Heart right ventricle (tissue), 16 donors: ENCODE data around the gene TRIM45. TPM values are rescaled to one million over a fixed set of nuclear protein-coding genes. Genes with fewer than 3 reads are reported as not detected.

Experiments used
- ATAC-seq, 8 donors: fragments of 200-7000 bp; cut with Tn5 transposase; one replicate each; pipeline ENCODE4 v1.9.1; 2020; ENCODE audit warnings: mild to moderate bottlenecking in 8 of 8, moderate library complexity in 8 of 8, moderate number of reproducible peaks in 1 of 8
- DNase-seq, 2 donors: peaks; one replicate each; pipeline ENCODE4 v3.0.0-alpha.2; 2020
- H3K27ac ChIP-seq, 10 donors: fragments of 200-600 bp; sonication (generic) in 2 of 10; one replicate each; pipeline versions ENCODE4 v1.5.0 to v1.8.0; 2020 to 2022; ENCODE audit warnings: mild to moderate bottlenecking in 3 of 10
- H3K27me3 ChIP-seq, 7 donors: fragments of 200-600 bp; one replicate each; pipeline ENCODE4 v1.8.0; 2021 to 2022; ENCODE audit warnings: mild to moderate bottlenecking in 2 of 7
- H3K36me3 ChIP-seq, 9 donors: fragments of 200-600 bp; sonication (generic) in 1 of 9; one replicate each; pipeline versions ENCODE4 v1.5.0 to v1.8.0; 2020 to 2022; ENCODE audit warnings: mild to moderate bottlenecking in 2 of 9
- H3K4me1 ChIP-seq, 9 donors: fragments of 200-600 bp; sonication (generic) in 1 of 9; one replicate each; pipeline versions ENCODE4 v1.5.0 to v1.8.0; 2020 to 2022; ENCODE audit warnings: mild to moderate bottlenecking in 4 of 9
- H3K4me3 ChIP-seq, 10 donors: fragments of 200-600 bp; sonication (generic) in 2 of 10; one replicate each; pipeline versions ENCODE4 v1.5.0 to v1.8.0; 2020 to 2022; ENCODE audit warnings: mild to moderate bottlenecking in 7 of 10, moderate library complexity in 2 of 10
- H3K9me3 ChIP-seq, 11 donors: fragments of 200-600 bp in 10 of 11; sonication (generic) in 2 of 11; one replicate each; pipeline versions ENCODE4 v1.5.0 to v1.8.0; 2013 to 2022; ENCODE audit warnings: mild to moderate bottlenecking in 2 of 11, control low read depth in 1 of 11, moderate library complexity in 1 of 11
- CTCF ChIP-seq, 9 donors: fragments of 200-600 bp; sonication (generic) in 2 of 9; IDR thresholded peaks; one replicate each; pipeline versions ENCODE4 v1.5.0 to v1.8.0; 2021 to 2022; ENCODE audit warnings: antibody characterized with exemption in 9 of 9, mild to moderate bottlenecking in 5 of 9, moderate library complexity in 1 of 9
- WGBS, 2 donors: extraction: QIAGEN DNeasy Blood & Tissue Kit; methylation state at CpG; one replicate each; pipeline ENCODE4 v1.1.7; 2013; ENCODE audit warnings: inconsistent platforms in 1 of 2; 5-methylcytosine and 5-hydroxymethylcytosine counted together
- intact Hi-C, 10 donors: fragments of 100-400 bp; cut with DNase I; formaldehyde crosslinking; loops; one replicate each; pipeline versions ENCODE4 v1.11.1 to v1.14.2; 2022
- microRNA-seq, 2 donors: library from miRNA; unstranded; fragments of <30 nt; microRNA quantifications; one replicate each; pipeline ENCODE4 v1.2.0, GENCODE V29; 2021
- polyA plus RNA-seq, 2 donors: library from polyadenylated mRNA; stranded (reverse); fragments of 200-250 nt; gene quantifications; one replicate each; pipeline ENCODE4 v1.2.3, GENCODE V29; 2013
- total RNA-seq, 10 donors: library from RNA; stranded (reverse); fragmentation: NEBNext Ultra II Directional in 3 of 10; extraction: Animal tissue kit (Norgen Biotek cat#: 25700) in 3 of 10; gene quantifications; one replicate each; pipeline versions ENCODE4 v1.2.1 to v1.2.4, GENCODE V29; 2021 to 2023
- donor health status: Arrhythmogenic right ventricular cardiomyopathy.
- donor health status: ischemic (EF 13 %, LVEDD 7.1; RV severe dilation, severe dysfunction).
- donor health status: healthy with polysubstance abuse.
- donor health status: DM: no; HTN: yes; CAD: no.
- donor health status: DM: no; HTN: no; CAD: no.
- donor health status: ischemic (EF 25% LVEDD 6.9; RV normal size, moderate dysfunction).
- donor health status: ischemic (EF 25% LVEDD 5.7; RV mildly dilated, moderate dysfunction).
- donor health status: healthy.
- donor health status: DM: yes; HTN: yes; CAD: no.
- donor health status: Ischemic cardiomyopathy.
- donor health status: ischemic (EF 35%, LVEDD 5.7; RV mildly dilated, moderate dysfunction).
- donor health status: nonischemic (EF 11% LVEDD 7.7; RV severe dilation, severe dysfunction).
- donor health status: DM: yes; HTN: yes; CAD: no.
- donor health status: PGD.
- donor health status: ischemic (EF 29% LVEDD 5.4; RV normal size, mild dysfunction).
- donor health status: nonischemic (EF 23%, LVEDD 6.1; RV moderate dilation, normal function).

The TRIM45 gene
- total and polyA plus RNA-seq, 12 donors, result 1.3 to 21.6 (median 14.7) TPM

- DNase-seq (no peak), ATAC-seq (no peak)
- intact Hi-C loops, result loop anchor here (1.0 to 10.0 kb wide), 10 partner anchors 54 to 689 kb away; partner anchors contain the start of gene TRIM45 (in 3 of the 10)
- no peak for TF ChIP-seq CTCF (IDR thresholded peaks at IDR 0.05)
- H3K27ac ChIP-seq, result no peak overlapping the region
- no peaks in the 10 kb centered on the region for H3K9me3 ChIP-seq
- 93 to 95% methylated on average over 5 of the region's 5 CpGs for WGBS, 2 donors
- H3K27me3 ChIP-seq, result no peaks in the 10 kb centered on the region
- H3K4me3 ChIP-seq, result no peak overlapping the region
- H3K36me3 ChIP-seq, result peaks cover 0 to 37% (median 0%) of the 10 kb centered on the region in 9 donors
- H3K4me1 ChIP-seq, result no peaks in the 10 kb centered on the region
These were observed 53.0 kb downstream of the TRIM45 start for GRCh38 chr1:117068580-117068979.

GRCh38 chr1:117067533-117068370, 53.8 kb downstream of the TRIM45 start:
- Histone ChIP-seq H3K36me3 (peaks cover 0 to 41% (median 0%) of the 10 kb centered on the region in 9 donors), H3K4me3 (no peak overlapping the region), H3K27me3 (no peaks in the 10 kb centered on the region), H3K27ac (no peak overlapping the region), H3K4me1 (no peaks in the 10 kb centered on the region), H3K9me3 (no peaks in the 10 kb centered on the region)
- intact Hi-C loops, result loop anchor here (1.0 to 10.0 kb wide), 10 partner anchors 55 to 690 kb away; partner anchors contain the start of gene TRIM45 (in 3 of the 10)
- WGBS, 2 donors, result 64 to 65% methylated on average over 6 of the region's 6 CpGs
- TF ChIP-seq CTCF (IDR thresholded peaks at IDR 0.05), result peak; percentile 47 to 86 (median 80)
- DNase-seq, result peak in 1 of 2 donors; percentile 44
- peak; percentile 84 to 92 (median 88) for ATAC-seq

GRCh38 chr1:117066367-117066766, 55.2 kb downstream of the TRIM45 start:
- 64 to 73% methylated on average over 6 of the region's 6 CpGs for WGBS, 2 donors
- Histone ChIP-seq H3K9me3 (no peaks in the 10 kb centered on the region), H3K4me3 (no peak overlapping the region), H3K27me3 (no peaks in the 10 kb centered on the region), H3K4me1 (peaks cover 0 to 6% (median 0%) of the 10 kb centered on the region in 9 donors), H3K36me3 (peaks cover 0 to 46% (median 0%) of the 10 kb centered on the region in 9 donors), H3K27ac (no peak overlapping the region)
- no peak for ATAC-seq
- intact Hi-C loops, result loop anchor here in 8 of 10 donors (2.0 to 10.0 kb wide), 8 partner anchors 56 to 691 kb away; partner anchors contain the start of gene TRIM45 (in 3 of the 8)
- DNase-seq, result no peak
- TF ChIP-seq CTCF (IDR thresholded peaks at IDR 0.05), result no peak

- no peak overlapping the region for H3K27ac ChIP-seq
- H3K27me3 ChIP-seq, result no peaks in the 10 kb centered on the region
- H3K4me3 ChIP-seq, result no peak overlapping the region
- no peaks in the 10 kb centered on the region for H3K9me3 ChIP-seq
- 87% methylated on average over 2 of the region's 2 CpGs for whole genome bisulfite sequencing, 2 donors
- ATAC-seq (no peak), DNase-seq (no peak)
- TF ChIP-seq CTCF (IDR thresholded peaks at IDR 0.05), result no peak
- peaks cover 0 to 40% (median 0%) of the 10 kb centered on the region in 9 donors for H3K36me3 ChIP-seq
- peaks cover 0 to 25% (median 9%) of the 10 kb centered on the region in 9 donors for H3K4me1 ChIP-seq
- intact Hi-C loops, result loop anchor here in 3 of 10 donors (10.0 kb wide), 2 partner anchors 63 to 693 kb away; partner anchors contain the start of gene TRIM45 (in 1 of the 3)
These were observed 59.5 kb downstream of the TRIM45 start for GRCh38 chr1:117061986-117062415.

Small RNA genes within 50 kb of the gene (microRNA-seq; reads per million reads assigned to microRNA genes)
- 5.1 to 5.4 reads per million in 2 donors for gene MIR942

Other genes with a start within 250 kb of the TRIM45 start
- 100 to 1,000 TPM in 8 of 10 donors, 10 to 100 TPM in 2; 76.8 to 318 (median 178) TPM for gene PTGFRN, start 211.8 kb downstream of the TRIM45 start, total RNA-seq
- gene PTGFRN, start 211.8 kb downstream of the TRIM45 start, polyA plus RNA-seq, result 10 to 100 TPM; 21.2 to 84.4 TPM
- gene CD101, start 120.0 kb downstream of the TRIM45 start, total RNA-seq, result 1 to 10 TPM in 6 of 10 donors, under 1 TPM in 4; 0.30 to 2.3 (median 1.1) TPM
- gene CD101, start 120.0 kb downstream of the TRIM45 start, polyA plus RNA-seq, result 1 to 10 TPM in 1 of 2 donors, under 1 TPM in 1; 0.90 to 2.0 TPM
- gene TTF2, start 61.4 kb downstream of the TRIM45 start, total RNA-seq, result 10 to 100 TPM in 5 of 10 donors, 1 to 10 TPM in 5; 5.0 to 19.0 (median 10.4) TPM
- 1 to 10 TPM; 2.0 to 3.0 TPM for gene TTF2, start 61.4 kb downstream of the TRIM45 start, polyA plus RNA-seq
- gene VTCN1, start 89.2 kb upstream of the TRIM45 start, total RNA-seq, result under 1 TPM in 1 of 10 donors, not detected in 9; 0.17 TPM
- not detected for gene VTCN1, start 89.2 kb upstream of the TRIM45 start, polyA plus RNA-seq
- 10 to 100 TPM; 22.6 to 37.3 (median 26.3) TPM for gene MAN1A2, start 245.7 kb upstream of the TRIM45 start, total RNA-seq
- 1 to 10 TPM; 5.1 to 6.4 TPM for gene MAN1A2, start 245.7 kb upstream of the TRIM45 start, polyA plus RNA-seq